NCI-H2171 (cell line): ENCODE results near the gene IRX4.

Experiments
- DNase-seq: peaks from one replicate; lab custom pipeline; 2025; lab: John Stamatoyannopoulos, UW

Gene IRX4

GRCh38 chr5:1913578-1913977 is 30.9 kb upstream of the IRX4 start:
- DNase-seq: no peak

GRCh38 chr5:1912951-1913565 is 30.3 kb upstream of the IRX4 start:
- no peak for DNase-seq

GRCh38 chr5:1911773-1912235 is 29.1 kb upstream of the IRX4 start:
- DNase-seq: no peak

- DNase-seq: no peak
These were observed 28.4 kb upstream of the IRX4 start for GRCh38 chr5:1910861-1911772.

- DNase-seq: no peak
These were observed 27.5 kb upstream of the IRX4 start for GRCh38 chr5:1910081-1910760.

GRCh38 chr5:1909346-1909985 is 26.7 kb upstream of the IRX4 start:
- no peak for DNase-seq

GRCh38 chr5:1908931-1909330 is 26.2 kb upstream of the IRX4 start:
- DNase-seq: no peak

GRCh38 chr5:1907616-1908015 is 24.9 kb upstream of the IRX4 start:
- DNase-seq: no peak

- no peak for DNase-seq
These were observed 22.4 kb upstream of the IRX4 start for GRCh38 chr5:1905108-1905507.

GRCh38 chr5:1901983-1902382 is 19.3 kb upstream of the IRX4 start:
- no peak for DNase-seq

GRCh38 chr5:1901061-1901460 is 18.3 kb upstream of the IRX4 start:
- DNase-seq: no peak

- DNase-seq: no peak
These were observed 16.5 kb upstream of the IRX4 start for GRCh38 chr5:1899201-1899600.

- DNase-seq: no peak
These were observed 15.2 kb upstream of the IRX4 start for GRCh38 chr5:1897816-1898450.

GRCh38 chr5:1897386-1897785 is 14.7 kb upstream of the IRX4 start:
- DNase-seq: no peak

- DNase-seq: no peak
These were observed 14.1 kb upstream of the IRX4 start for GRCh38 chr5:1896602-1897376.

GRCh38 chr5:1895739-1896420 is 13.2 kb upstream of the IRX4 start:
- no peak for DNase-seq

- DNase-seq: no peak
These were observed 11.5 kb upstream of the IRX4 start for GRCh38 chr5:1894243-1894642.

GRCh38 chr5:1893754-1894153 is 11.0 kb upstream of the IRX4 start:
- no peak for DNase-seq

- no peak for DNase-seq
These were observed 10.1 kb upstream of the IRX4 start for GRCh38 chr5:1892685-1893445.

- no peak for DNase-seq
These were observed 9.5 kb upstream of the IRX4 start for GRCh38 chr5:1892211-1892610.
